ENCODE measurements around the gene ADRA2C. TPM values are rescaled to one million over a fixed set of nuclear protein-coding genes. Genes with fewer than 3 reads are reported as not detected.

ADRA2C gene
- total and polyA plus RNA-seq, 4 donors, result 0.23 to 5.4 (median 1.9) TPM

GRCh38 chr4:3808597-3808996, 42.4 kb downstream of the ADRA2C start:
- no peaks in the 10 kb centered on the region for H3K4me1 ChIP-seq (ENCODE audit: control insufficient read depth in 5 of 5, insufficient read depth in 5 of 5, low read length in 5 of 5)
- DNase-seq (no peak), ATAC-seq (ENCODE audit: insufficient read depth, low FRiP score) (no peak)
- no peaks in the 10 kb centered on the region for H3K36me3 ChIP-seq (ENCODE audit: control insufficient read depth in 4 of 4, insufficient read depth in 4 of 4, low read length in 4 of 4)
- TF ChIP-seq, protein P1, sequence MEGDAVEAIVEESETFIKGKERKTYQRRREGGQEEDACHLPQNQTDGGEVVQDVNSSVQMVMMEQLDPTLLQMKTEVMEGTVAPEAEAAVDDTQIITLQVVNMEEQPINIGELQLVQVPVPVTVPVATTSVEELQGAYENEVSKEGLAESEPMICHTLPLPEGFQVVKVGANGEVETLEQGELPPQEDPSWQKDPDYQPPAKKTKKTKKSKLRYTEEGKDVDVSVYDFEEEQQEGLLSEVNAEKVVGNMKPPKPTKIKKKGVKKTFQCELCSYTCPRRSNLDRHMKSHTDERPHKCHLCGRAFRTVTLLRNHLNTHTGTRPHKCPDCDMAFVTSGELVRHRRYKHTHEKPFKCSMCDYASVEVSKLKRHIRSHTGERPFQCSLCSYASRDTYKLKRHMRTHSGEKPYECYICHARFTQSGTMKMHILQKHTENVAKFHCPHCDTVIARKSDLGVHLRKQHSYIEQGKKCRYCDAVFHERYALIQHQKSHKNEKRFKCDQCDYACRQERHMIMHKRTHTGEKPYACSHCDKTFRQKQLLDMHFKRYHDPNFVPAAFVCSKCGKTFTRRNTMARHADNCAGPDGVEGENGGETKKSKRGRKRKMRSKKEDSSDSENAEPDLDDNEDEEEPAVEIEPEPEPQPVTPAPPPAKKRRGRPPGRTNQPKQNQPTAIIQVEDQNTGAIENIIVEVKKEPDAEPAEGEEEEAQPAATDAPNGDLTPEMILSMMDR (IDR thresholded peaks at IDR 0.05; ENCODE audit: control extremely low read depth, extremely low read depth), result no peak
- no peak overlapping the region for H3K4me3 ChIP-seq
- H3K27me3 ChIP-seq (ENCODE audit: control insufficient read depth in 3 of 3, insufficient read depth in 3 of 3, low read length in 2 of 3), result peaks cover 8 to 14% (median 9%) of the 10 kb centered on the region in 3 donors
- no peak overlapping the region for H3K9ac ChIP-seq (ENCODE audit: insufficient read depth in 1 of 2, low read length in 2 of 2)
- no peaks in the 10 kb centered on the region for H3K9me3 ChIP-seq (ENCODE audit: control insufficient read depth in 4 of 4, insufficient read depth in 3 of 4, low read length in 3 of 4)
- 60 to 63% methylated on average over 5 of the region's 5 CpGs for WGBS, 2 donors
- no peak overlapping the region for H3K27ac ChIP-seq (ENCODE audit: low read depth in 1 of 2, low read length in 1 of 2)

DNA sequence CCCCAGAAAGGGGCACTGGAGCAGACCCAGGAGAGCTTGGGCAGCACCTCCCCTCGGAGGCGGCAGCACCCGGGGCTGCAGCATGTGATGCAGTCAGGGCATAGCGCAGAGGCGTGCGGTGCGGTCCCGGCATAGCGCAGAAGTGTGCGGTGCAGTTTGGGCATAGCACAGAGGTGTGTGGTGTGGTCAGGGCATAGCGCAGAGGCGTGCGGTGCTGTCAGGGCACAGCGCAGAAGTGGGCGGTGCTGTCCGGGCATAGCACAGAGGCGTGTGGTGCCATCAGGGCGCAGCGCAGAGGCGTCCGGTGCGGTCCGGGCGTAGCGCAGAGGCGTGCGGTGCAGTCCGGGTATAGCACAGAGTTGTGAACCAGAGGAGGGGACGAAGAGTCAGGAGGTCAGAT, 42.8 kb downstream of the ADRA2C start:
- H3K9me3 ChIP-seq (ENCODE audit: control insufficient read depth in 4 of 4, insufficient read depth in 3 of 4, low read length in 3 of 4), result no peaks in the 10 kb centered on the region
- no peaks in the 10 kb centered on the region for H3K4me1 ChIP-seq (ENCODE audit: control insufficient read depth in 5 of 5, insufficient read depth in 5 of 5, low read length in 5 of 5)
- H3K9ac ChIP-seq (ENCODE audit: insufficient read depth in 1 of 2, low read length in 2 of 2), result no peak overlapping the region
- 93 to 94% methylated on average over 29 of the region's 29 CpGs for WGBS, 2 donors
- DNase-seq (no peak), ATAC-seq (ENCODE audit: insufficient read depth, low FRiP score) (no peak)
- H3K4me3 ChIP-seq, result no peak overlapping the region
- H3K36me3 ChIP-seq (ENCODE audit: control insufficient read depth in 4 of 4, insufficient read depth in 4 of 4, low read length in 4 of 4), result no peaks in the 10 kb centered on the region
- TF ChIP-seq, protein P1 (IDR thresholded peaks at IDR 0.05; ENCODE audit: control extremely low read depth, extremely low read depth), result no peak
- H3K27me3 ChIP-seq (ENCODE audit: control insufficient read depth in 3 of 3, insufficient read depth in 3 of 3, low read length in 2 of 3), result peaks cover 5 to 14% (median 9%) of the 10 kb centered on the region in 3 donors
- H3K27ac ChIP-seq (ENCODE audit: low read depth in 1 of 2, low read length in 1 of 2), result no peak overlapping the region

DNA sequence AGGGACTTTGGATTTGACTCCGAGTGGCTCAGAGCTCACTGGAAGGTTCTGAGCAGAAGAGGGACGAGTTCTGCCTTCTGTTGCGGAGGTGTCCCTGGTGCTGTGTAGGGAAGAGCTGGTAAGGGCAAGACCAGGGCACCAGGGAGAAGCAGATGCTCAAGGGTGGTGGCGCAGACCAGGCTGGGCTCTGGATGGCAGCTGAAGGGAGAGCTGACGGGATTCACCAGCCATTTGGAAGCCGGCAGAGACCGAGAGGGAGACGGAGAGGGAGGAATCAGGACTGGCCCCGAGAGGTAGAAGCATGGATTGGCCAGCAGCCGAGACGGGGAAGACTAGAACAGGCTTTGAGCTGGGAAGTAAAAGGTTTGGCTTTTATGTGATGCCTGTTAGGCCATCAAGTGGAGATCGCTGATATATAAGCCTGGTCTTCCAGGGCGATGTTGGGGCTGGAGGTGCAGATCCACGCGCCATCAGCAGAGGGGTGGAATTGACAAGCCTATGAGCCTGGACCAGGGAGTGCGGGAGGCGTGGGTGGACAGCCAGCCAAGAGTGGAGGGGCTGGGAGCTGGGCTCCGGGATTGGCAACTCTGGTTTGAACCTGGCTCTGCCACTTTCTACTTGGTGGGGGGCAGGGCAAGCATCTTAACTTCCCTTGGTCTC, 43.4 kb downstream of the ADRA2C start:
- no peak overlapping the region for H3K9ac ChIP-seq (ENCODE audit: insufficient read depth in 1 of 2, low read length in 2 of 2)
- DNase-seq (no peak), ATAC-seq (ENCODE audit: insufficient read depth, low FRiP score) (no peak)
- H3K36me3 ChIP-seq (ENCODE audit: control insufficient read depth in 4 of 4, insufficient read depth in 4 of 4, low read length in 4 of 4), result no peaks in the 10 kb centered on the region
- H3K4me3 ChIP-seq, result no peak overlapping the region
- H3K27ac ChIP-seq (ENCODE audit: low read depth in 1 of 2, low read length in 1 of 2), result no peak overlapping the region
- no peaks in the 10 kb centered on the region for H3K4me1 ChIP-seq (ENCODE audit: control insufficient read depth in 5 of 5, insufficient read depth in 5 of 5, low read length in 5 of 5)
- WGBS, 2 donors, result 76 to 81% methylated on average over 18 of the region's 18 CpGs
- H3K27me3 ChIP-seq (ENCODE audit: control insufficient read depth in 3 of 3, insufficient read depth in 3 of 3, low read length in 2 of 3), result peaks cover 3 to 14% (median 9%) of the 10 kb centered on the region in 3 donors
- TF ChIP-seq, protein P1 (IDR thresholded peaks at IDR 0.05; ENCODE audit: control extremely low read depth, extremely low read depth), result no peak
- no peaks in the 10 kb centered on the region for H3K9me3 ChIP-seq (ENCODE audit: control insufficient read depth in 4 of 4, insufficient read depth in 3 of 4, low read length in 3 of 4)
